GM04503 (cell line): ENCODE measurements around the gene FBXW4.

Experiments
- DNase-seq: peaks from one replicate; pipeline ENCODE4 v3.0.0-alpha.2; 2012; ENCODE audit warnings: low read depth

The FBXW4 gene

GRCh38 chr10:101566333-101567164 is 128.4 kb downstream of the FBXW4 start:
- no peak for DNase-seq

GRCh38 chr10:101565936-101566332 is 129.0 kb downstream of the FBXW4 start:
- DNase-seq, result no peak

- no peak for DNase-seq
Observed at GRCh38 chr10:101565370-101565900, 129.5 kb downstream of the FBXW4 start.

- no peak for DNase-seq
Observed at GRCh38 chr10:101564490-101564991, 130.4 kb downstream of the FBXW4 start.

- no peak for DNase-seq
Observed at GRCh38 chr10:101563497-101564040, 131.4 kb downstream of the FBXW4 start.

- DNase-seq, result no peak
Observed at GRCh38 chr10:101563007-101563406, 132.0 kb downstream of the FBXW4 start.

- DNase-seq, result no peak
Observed at GRCh38 chr10:101562231-101562630, 132.7 kb downstream of the FBXW4 start.

- DNase-seq, result no peak
Observed at GRCh38 chr10:101561068-101561915, 133.7 kb downstream of the FBXW4 start.
